GM12878 (cell line): ENCODE measurements around the gene SUSD6. TPM values are rescaled to one million over a fixed set of nuclear protein-coding genes. Genes with fewer than 3 reads are reported as not detected.

Experiments used
- ATAC-seq: fragments of 200-7000 bp; cut with Tn5 transposase; 3 replicates; pipeline ENCODE4 v1.9.1; 2020; ENCODE audit warnings: mild to moderate bottlenecking, moderate library complexity
- BruUV-seq: library from RNA; stranded (reverse); fragments of 400-500 nt; replicated peaks from 2 replicates; lab custom pipeline; 2021; lab: Mats Ljungman, UMichigan
- CTCF ChIA-PET: fragments of 300-600 bp; sonication (Branson Sonifier 250); formaldehyde crosslinking; extraction: SDS; loops from one replicate; lab custom pipeline; 2021; ENCODE audit warnings: inconsistent platforms; lab: Yijun Ruan, JAX
- POLR2A ChIA-PET: fragments of 350-600 bp; formaldehyde crosslinking; extraction: SDS; loops from one replicate; lab custom pipeline; 2021; ENCODE audit warnings: inconsistent platforms; lab: Charles Lee
- RAD21 ChIA-PET: fragments of 300-600 bp; sonication (Branson Sonifier 250); formaldehyde crosslinking; loops from one replicate; lab custom pipeline; 2023; ENCODE audit warnings: antibody characterized with exemption; ENCODE audit not compliant: unreplicated experiment; lab: Charles Lee
- SMC1A ChIA-PET: fragments of 300-600 bp; sonication (Branson Sonifier 250); formaldehyde crosslinking; loops from one replicate; lab custom pipeline; 2023; ENCODE audit not compliant: unreplicated experiment, uncharacterized antibody; lab: Charles Lee
- DNase-seq: peaks from one replicate; pipeline ENCODE4 v3.0.0-alpha.2; 2011; ENCODE audit warnings: low read depth, low spot score
- FAIRE-seq: peaks from 3 replicates; lab custom pipeline; 2011; peaks lifted over from hg19 to GRCh38; lab: Jason Lieb, UNC
- H2AFZ ChIP-seq: 2 replicates; pipeline ENCODE4 v1.6.0; 2011; ENCODE audit warnings: low read depth, low read length, control low read depth; ENCODE audit not compliant: control insufficient read depth
- H3K27ac ChIP-seq: 2 replicates; pipeline ENCODE4 v1.5.1; 2011; ENCODE audit warnings: control low read depth; ENCODE audit not compliant: control insufficient read depth, insufficient read depth
- H3K27me3 ChIP-seq, 2 experiments: replicated peaks in 1 of 2; 2 replicates each; pipeline versions ENCODE4 v1.6.0 to v1.6.1; 2011; ENCODE audit warnings: low read length in 1 of 2; ENCODE audit not compliant: control insufficient read depth in 2 of 2, insufficient read depth in 2 of 2
- H3K36me3 ChIP-seq, 2 experiments: 2 replicates each; pipeline ENCODE4 v1.5.1; 2011; ENCODE audit warnings: low read length in 1 of 2; ENCODE audit not compliant: control insufficient read depth in 2 of 2, insufficient read depth in 2 of 2
- H3K4me1 ChIP-seq: 2 replicates; pipeline ENCODE4 v1.6.1; 2011; ENCODE audit warnings: mild to moderate bottlenecking, low read length, moderate library complexity, mixed read lengths; ENCODE audit not compliant: control insufficient read depth, insufficient read depth
- H3K4me2 ChIP-seq: 2 replicates; pipeline ENCODE4 v1.6.0; 2011; ENCODE audit warnings: control low read depth; ENCODE audit not compliant: control insufficient read depth, insufficient read depth
- H3K4me3 ChIP-seq: fragments of 200-600 bp; sonication (generic); 2 replicates; pipeline ENCODE4 v1.5.1; 2016
- H3K79me2 ChIP-seq: 2 replicates; pipeline ENCODE4 v1.6.0; 2011; ENCODE audit warnings: low read length; ENCODE audit not compliant: control insufficient read depth, insufficient read depth
- H3K9ac ChIP-seq: 2 replicates; pipeline ENCODE4 v1.8.0; 2011; ENCODE audit warnings: low read length, control low read depth, mixed read lengths; ENCODE audit not compliant: control insufficient read depth, insufficient read depth
- H3K9me3 ChIP-seq: replicated peaks from 3 replicates; pipeline ENCODE4 v1.5.1; 2011; ENCODE audit warnings: mild to moderate bottlenecking, low read length; ENCODE audit not compliant: control insufficient read depth, insufficient read depth
- H4K20me1 ChIP-seq: 2 replicates; pipeline ENCODE4 v1.6.0; 2011; ENCODE audit not compliant: control insufficient read depth, insufficient read depth
- CBX5 ChIP-seq: sonication (generic); IDR thresholded peaks from 2 replicates; pipeline ENCODE4 v1.6.1; 2016; ENCODE audit warnings: low read depth, moderate library complexity, mild to moderate bottlenecking, inconsistent platforms
- EP300 ChIP-seq, 2 experiments: fragments of 150-350 bp in 1 of 2; IDR thresholded peaks; 2 replicates each; pipeline ENCODE4 v1.6.1; 2011 to 2012; ENCODE audit warnings: low read depth in 2 of 2, low read length in 2 of 2, borderline replicate concordance in 1 of 2, improper control_type of control experiment in 1 of 2, inconsistent platforms in 1 of 2; ENCODE audit not compliant: control insufficient read depth in 1 of 2
- GATAD2B ChIP-seq: fragments of 450-650 bp; conservative IDR thresholded peaks from 2 replicates; pipeline ENCODE4 v1.6.1; 2017; ENCODE audit warnings: low read depth, mild to moderate bottlenecking, moderate library complexity
- IRF5 ChIP-seq: fragments of 450-650 bp; IDR thresholded peaks from 2 replicates; pipeline ENCODE4 v1.6.1; 2017; ENCODE audit warnings: borderline replicate concordance
- MEF2B ChIP-seq: fragments of 450-650 bp; IDR thresholded peaks from 2 replicates; pipeline ENCODE4 v1.6.1; 2018; ENCODE audit warnings: mild to moderate bottlenecking, moderate library complexity; ENCODE audit not compliant: partially characterized antibody, poor library complexity, severe bottlenecking
- MLLT1 ChIP-seq: fragments of 450-650 bp; IDR thresholded peaks from 2 replicates; pipeline ENCODE4 v1.6.1; 2016; ENCODE audit warnings: mild to moderate bottlenecking
- NFXL1 ChIP-seq: fragments of 450-650 bp; IDR thresholded peaks from 2 replicates; pipeline ENCODE4 v1.6.1; 2017; ENCODE audit warnings: antibody characterized with exemption, mild to moderate bottlenecking, borderline replicate concordance
- POLR2A ChIP-seq: IDR thresholded peaks from 2 replicates; pipeline ENCODE4 v1.6.1; 2011; ENCODE audit warnings: low read depth, mild to moderate bottlenecking, low read length
- REST ChIP-seq: IDR thresholded peaks from 2 replicates; pipeline ENCODE4 v1.6.1; 2012; ENCODE audit warnings: mild to moderate bottlenecking, low read depth, low read length
- SMAD5 ChIP-seq: IDR thresholded peaks from 2 replicates; pipeline ENCODE4 v1.6.1; 2016; ENCODE audit warnings: antibody characterized with exemption, low read depth
- SP1 ChIP-seq: IDR thresholded peaks from one replicate; pipeline ENCODE4 v1.6.1; 2011; ENCODE audit warnings: low read depth, low read length
- ZBTB11 ChIP-seq: fragments of 450-650 bp; formaldehyde crosslinking; IDR thresholded peaks from 2 replicates; pipeline ENCODE4 v1.5.0; 2022; ENCODE audit warnings: mild to moderate bottlenecking, missing genetic modification characterization
- WGBS: methylation state at CpG from one replicate; pipeline ENCODE4 v1.1.6; 2016; ENCODE audit warnings: low lambda C conversion rate; ENCODE audit not compliant: insufficient replicate concordance, insufficient coverage; ENCODE audit errors: missing lambda C conversion rate; 5-methylcytosine and 5-hydroxymethylcytosine counted together
- in situ Hi-C: fragments of 300-500 bp; cut with MboI; formaldehyde crosslinking; loops from 9 replicates; pipeline ENCODE4 v1.14.3; 2018; ENCODE audit warnings: mixed read lengths
- intact Hi-C: fragments of 100-400 bp; cut with micrococcal nuclease; formaldehyde crosslinking; loops from one replicate; pipeline ENCODE4 v1.14.2; 2022; ENCODE audit not compliant: unreplicated experiment
- polyA plus RNA-seq, 11 experiments: library from polyadenylated mRNA; depleted of rRNA in 4 of 11; unstranded in 6 of 11; stranded (reverse) in 5 of 11; fragments of >200 nt; fragmentation: Nextera tagmentation in 4 of 11; fragmentation: Illumina TruSeq in 1 of 11; extraction: Ambion mirVana in 4 of 11; extraction: Trizol in 1 of 11; gene quantifications; 1 replicate in 1 of 11; 2 replicates in 10 of 11; pipeline versions ENCODE4 v1.2.1 to v1.2.3, GENCODE V29; 2011 to 2016; ENCODE audit warnings: inconsistent platforms in 2 of 11, missing spikeins in 2 of 11, low read depth in 1 of 11
- total RNA-seq, 4 experiments: library from RNA; depleted of rRNA in 3 of 4; stranded (reverse); fragments of >200 nt in 3 of 4; fragmentation: Illumina TruSeq in 1 of 4; extraction: Trizol in 1 of 4; gene quantifications; 2 replicates each; pipeline versions ENCODE4 v1.2.1 to v1.2.3, GENCODE V29; 2013 to 2021

SUSD6 gene
- total and polyA plus RNA-seq, 10 of the 15 experiments (the other 5 are each of a cell fraction or from before 2014, with no cell fraction given): 6.6 to 39.8 (median 20.2) TPM

GRCh38 chr14:69561893-69562292 is 49.5 kb upstream of the SUSD6 start (continued):
- TF ChIP-seq MLLT1 (no peak), SMAD5 (no peak), ZBTB11 (CRISPR knock-in tag) (no peak), GATAD2B (no peak), CBX5 (no peak), EP300 (IDR thresholded peaks at IDR 0.05; ENCODE audit: borderline replicate concordance in 1 of 2, control insufficient read depth in 1 of 2, low read depth in 2 of 2, low read length in 2 of 2) (no peak)
- TF ChIP-seq, all 136 proteins: peak for 0

- Histone ChIP-seq H3K9ac (no peak overlapping the region), H3K4me1 (no peaks in the 10 kb centered on the region), H3K36me3 (no peaks in the 10 kb centered on the region), H3K79me2 (no peaks in the 10 kb centered on the region), H3K27ac (no peak overlapping the region)
- no peak for DNase-seq
- BruUV-seq: no TSS peak
- no peak for FAIRE-seq
- TF ChIP-seq POLR2A: no peak
- TF ChIP-seq IRF5: no peak
- TF ChIP-seq REST: peak; percentile 22; the same call in 1 of the 2 replicates
- TF ChIP-seq SP1: no peak
- TF ChIP-seq MEF2B: no peak
- TF ChIP-seq NFXL1: no peak
- TF ChIP-seq, all 136 proteins: peak for 1
- RAD21 ChIA-PET: interaction anchor here (0.9 kb wide), 1 partner anchor 18 kb away, joined by 4 read pairs; no protein-coding TSS in a partner anchor
- no peak for ATAC-seq
- Histone ChIP-seq H3K4me3 (no peak overlapping the region), H2AFZ (no peak overlapping the region), H3K27me3 (peaks cover 4% of the 10 kb centered on the region in 2 experiments), H3K4me2 (no peak overlapping the region), H4K20me1 (no peaks in the 10 kb centered on the region), H3K9me3 (no peaks in the 10 kb centered on the region; the same call in 2 of the 3 replicates)
- 42% methylated on average over 5 of the region's 5 CpGs for WGBS
- SMC1A ChIA-PET: no interaction called here
- in situ Hi-C loops (no loop called here), intact Hi-C loops (no loop called here)
- POLR2A ChIA-PET: no interaction called here
- CTCF ChIA-PET: no interaction called here
Observed at GRCh38 chr14:69567563-69567962, 43.8 kb upstream of the SUSD6 start.
